Measurements from ENCODE around the gene ZC3H7A.

ZC3H7A gene

DNA sequence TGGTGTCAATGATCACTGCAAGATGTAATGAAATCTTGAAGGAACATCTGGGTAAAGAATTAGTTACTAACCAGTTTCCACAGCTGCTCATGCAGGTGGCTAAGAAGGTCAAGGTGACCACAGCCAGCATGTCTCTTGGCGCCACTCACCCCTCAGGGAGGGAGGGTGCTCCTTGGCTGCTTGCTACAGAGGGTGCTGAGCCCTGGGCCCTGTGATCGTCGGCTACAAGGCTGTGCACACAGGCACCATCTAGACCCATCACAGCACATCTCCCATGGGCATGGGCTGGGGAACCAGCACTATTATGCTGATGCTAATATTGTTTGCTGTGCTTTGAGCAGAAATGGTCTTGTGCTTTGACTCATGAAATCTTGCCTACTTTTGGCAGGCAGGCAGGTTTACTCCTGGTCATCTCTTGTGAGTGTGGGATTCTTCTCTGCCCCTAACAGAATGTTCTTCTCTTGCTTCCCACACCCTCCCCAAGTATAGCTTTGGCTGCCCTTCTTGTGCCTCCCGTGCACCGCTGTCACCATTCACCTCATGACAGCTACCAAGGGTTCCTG lies 90.8 kb downstream of the ZC3H7A start:
- TF ChIP-seq, protein P1, sequence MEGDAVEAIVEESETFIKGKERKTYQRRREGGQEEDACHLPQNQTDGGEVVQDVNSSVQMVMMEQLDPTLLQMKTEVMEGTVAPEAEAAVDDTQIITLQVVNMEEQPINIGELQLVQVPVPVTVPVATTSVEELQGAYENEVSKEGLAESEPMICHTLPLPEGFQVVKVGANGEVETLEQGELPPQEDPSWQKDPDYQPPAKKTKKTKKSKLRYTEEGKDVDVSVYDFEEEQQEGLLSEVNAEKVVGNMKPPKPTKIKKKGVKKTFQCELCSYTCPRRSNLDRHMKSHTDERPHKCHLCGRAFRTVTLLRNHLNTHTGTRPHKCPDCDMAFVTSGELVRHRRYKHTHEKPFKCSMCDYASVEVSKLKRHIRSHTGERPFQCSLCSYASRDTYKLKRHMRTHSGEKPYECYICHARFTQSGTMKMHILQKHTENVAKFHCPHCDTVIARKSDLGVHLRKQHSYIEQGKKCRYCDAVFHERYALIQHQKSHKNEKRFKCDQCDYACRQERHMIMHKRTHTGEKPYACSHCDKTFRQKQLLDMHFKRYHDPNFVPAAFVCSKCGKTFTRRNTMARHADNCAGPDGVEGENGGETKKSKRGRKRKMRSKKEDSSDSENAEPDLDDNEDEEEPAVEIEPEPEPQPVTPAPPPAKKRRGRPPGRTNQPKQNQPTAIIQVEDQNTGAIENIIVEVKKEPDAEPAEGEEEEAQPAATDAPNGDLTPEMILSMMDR (IDR thresholded peaks at IDR 0.05; ENCODE audit: low read depth, low read length, missing control alignments), result no peak
- DNase-seq (ENCODE audit: low read depth), result no peak
- H3K4me3 ChIP-seq (ENCODE audit: low read depth, low read length), result no peak overlapping the region

DNA sequence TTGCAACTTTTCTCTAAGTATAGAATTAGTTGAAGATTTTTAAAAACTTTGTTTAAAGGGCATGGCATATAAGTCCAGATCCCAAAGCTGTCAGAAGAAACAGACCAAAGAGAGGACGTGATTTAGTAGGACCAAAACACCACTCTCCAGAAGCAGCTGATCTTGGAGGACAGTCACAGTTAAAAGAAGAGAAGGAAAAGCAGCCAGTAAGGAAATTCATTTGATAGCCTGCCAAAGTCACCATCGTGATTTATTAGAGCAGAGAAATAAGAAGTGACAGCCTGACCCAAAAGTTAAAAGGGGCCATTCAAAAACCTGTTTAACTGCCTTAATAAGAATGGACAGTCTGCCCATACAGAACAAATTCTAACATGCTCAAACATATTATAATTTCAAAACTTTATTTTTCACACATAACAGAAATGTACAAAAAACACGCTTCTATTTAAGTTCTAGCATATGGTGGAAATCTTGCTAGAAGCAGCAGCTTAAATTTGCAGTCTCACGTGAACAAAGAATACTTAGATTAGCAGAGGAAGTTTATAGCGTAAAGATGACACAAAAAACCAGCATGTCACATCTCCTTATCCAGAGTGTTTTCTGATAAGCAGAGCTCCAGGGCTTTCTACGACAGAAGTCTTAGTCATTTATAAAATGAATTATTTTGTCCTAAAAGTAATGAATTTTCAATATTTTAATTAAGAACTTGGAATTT lies 91.6 kb downstream of the ZC3H7A start:
- no peak for DNase-seq (ENCODE audit: low read depth)
- no peak overlapping the region for H3K4me3 ChIP-seq (ENCODE audit: low read depth, low read length)
- TF ChIP-seq, protein P1 (IDR thresholded peaks at IDR 0.05; ENCODE audit: low read depth, low read length, missing control alignments), result no peak

All from GM12864 (cell line).